Stomach (tissue), 9 donors: ENCODE results near the gene ACAP3. TPM values are rescaled to one million over a fixed set of nuclear protein-coding genes. Genes with fewer than 3 reads are reported as not detected.

ENCODE experiments used
- DNase-seq, 2 donors: peaks; one replicate each; pipeline versions ENCODE4 v3.0.0 to v3.0.0-alpha.2; 2013 to 2019
- H3K27ac ChIP-seq, 5 donors: fragments of 200-600 bp in 4 of 5; sonication (generic) in 4 of 5; one replicate each; pipeline ENCODE4 v1.5.1; 2013 to 2019; ENCODE audit warnings: mild to moderate bottlenecking in 1 of 5, moderate library complexity in 1 of 5
- H3K27me3 ChIP-seq, 3 donors: fragments of 200-600 bp; sonication (generic); one replicate each; pipeline ENCODE4 v1.5.1; 2017 to 2019; ENCODE audit warnings: mixed run types in 1 of 3
- H3K36me3 ChIP-seq, 4 donors: fragments of 200-600 bp; sonication (generic); 1 replicate in 3 of 4; 2 replicates in 1 of 4; pipeline ENCODE4 v1.5.1; 2016 to 2019
- H3K4me1 ChIP-seq, 4 donors: fragments of 200-600 bp; sonication (generic); one replicate each; pipeline ENCODE4 v1.5.1; 2016 to 2019
- H3K4me3 ChIP-seq, 4 donors: fragments of 200-600 bp; sonication (generic) in 3 of 4; one replicate each; pipeline ENCODE4 v1.5.1; 2016 to 2019; ENCODE audit warnings: mild to moderate bottlenecking in 1 of 4
- H3K9me3 ChIP-seq, 4 donors: fragments of 200-600 bp; sonication (generic); one replicate each; pipeline ENCODE4 v1.5.1; 2016 to 2019
- POLR2A ChIP-seq, 4 donors: fragments of 450-650 bp; IDR thresholded peaks; one replicate each; pipeline ENCODE4 v1.6.1; 2016; ENCODE audit warnings: antibody characterized with exemption in 4 of 4, control low read depth in 2 of 4, mild to moderate bottlenecking in 1 of 4, moderate library complexity in 1 of 4
- WGBS, 5 donors: extraction: QIAGEN DNeasy Blood & Tissue Kit in 3 of 5; methylation state at CpG; one replicate each; pipeline versions ENCODE4 v1.1.5 to v1.1.7; 2013 to 2018; 5-methylcytosine and 5-hydroxymethylcytosine counted together
- intact Hi-C: fragments of 100-400 bp; cut with DNase I; formaldehyde crosslinking; loops from one replicate; pipeline ENCODE4 v1.15.1; 2023; ENCODE audit warnings: low total_unique reads
- polyA plus RNA-seq, 3 donors: library from polyadenylated mRNA; stranded (reverse); fragments of 200-250 nt; gene quantifications; one replicate each; pipeline ENCODE4 v1.2.3, GENCODE V29; 2013
- small RNA-seq, 4 donors: library from RNA; depleted of rRNA; stranded (forward); fragments of <200 nt; gene quantifications; one replicate each; pipeline ENCODE3, GENCODE V24; 2016
- total RNA-seq, 5 donors: library from RNA; depleted of rRNA; stranded (reverse); fragments of >200 nt; gene quantifications; one replicate each; pipeline versions ENCODE4 v1.1.0 to v1.2.3, GENCODE V29; 2014 to 2016
- TF ChIP-seq, protein P1 (sequence below), 7 experiments: fragments of 450-650 bp in 4 of 7; fragments of 200-600 bp in 3 of 7; sonication (generic) in 3 of 7; IDR thresholded peaks; one replicate each; pipeline ENCODE4 v1.5.1; 2016 to 2019; ENCODE audit warnings: antibody characterized with exemption in 7 of 7, control low read depth in 2 of 7, mild to moderate bottlenecking in 1 of 7
- donor health status: healthy with polysubstance abuse.
- donor health status: Bipolar disorder and iron deficiency.
- donor health status: healthy.

ACAP3 gene
- total and polyA plus RNA-seq, 8 donors, result 17.9 to 374 (median 51.2) TPM

DNA sequence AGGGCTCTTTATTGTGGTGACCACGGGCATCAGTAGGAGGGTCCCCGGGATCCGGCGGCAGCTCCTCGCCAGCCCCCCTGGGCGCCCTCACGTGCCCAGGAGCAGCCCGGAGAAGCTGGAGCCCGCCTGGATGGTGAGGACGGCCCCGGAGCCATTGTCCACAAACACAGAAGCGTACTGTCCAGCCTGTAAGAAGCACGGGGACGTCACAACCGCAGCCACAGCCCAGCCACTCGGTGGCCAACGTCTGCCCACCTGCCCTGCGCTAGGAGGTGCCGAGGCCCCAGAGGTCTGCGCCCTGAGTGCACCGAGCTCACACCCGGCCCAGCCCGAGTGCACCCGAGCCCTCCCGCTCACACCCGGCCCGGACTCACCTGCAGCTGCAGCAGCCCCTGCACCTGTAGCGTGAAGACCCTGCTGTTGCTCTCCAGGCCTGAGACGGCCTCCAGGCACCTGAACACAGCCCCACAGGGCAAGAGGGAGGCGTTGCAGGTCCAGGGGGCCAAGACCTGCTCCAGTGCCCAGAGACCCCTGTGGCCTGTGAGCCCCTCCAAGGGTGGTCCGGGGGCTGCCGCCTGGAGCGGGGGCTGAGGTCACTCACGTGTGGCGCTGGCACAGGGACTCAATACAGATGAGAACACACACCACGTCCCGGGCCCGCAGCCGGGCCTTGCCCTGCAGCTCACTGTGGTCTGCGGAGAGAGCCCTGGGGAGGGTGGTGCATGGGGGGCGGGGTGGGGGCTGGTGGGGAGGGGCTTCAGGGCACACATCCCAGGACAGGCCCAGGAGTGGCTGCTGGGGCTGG lies 65.1 kb downstream of the ACAP3 start:
- WGBS, 5 donors, result 83 to 92% (median 88%) methylated on average over 7 to 41 of the region's 41 CpGs
- DNase-seq, result no peak
- Histone ChIP-seq H3K4me3 (no peak overlapping the region), H3K9me3 (no peaks in the 10 kb centered on the region), H3K27me3 (peaks cover 7 to 79% (median 57%) of the 10 kb centered on the region in 3 donors), H3K27ac (no peak overlapping the region), H3K36me3 (peaks cover 0 to 3% (median 0%) of the 10 kb centered on the region in 4 donors), H3K4me1 (peaks cover 15 to 43% (median 33%) of the 10 kb centered on the region in 4 donors)
- intact Hi-C loops, result no loop called here
- TF ChIP-seq, protein P1, sequence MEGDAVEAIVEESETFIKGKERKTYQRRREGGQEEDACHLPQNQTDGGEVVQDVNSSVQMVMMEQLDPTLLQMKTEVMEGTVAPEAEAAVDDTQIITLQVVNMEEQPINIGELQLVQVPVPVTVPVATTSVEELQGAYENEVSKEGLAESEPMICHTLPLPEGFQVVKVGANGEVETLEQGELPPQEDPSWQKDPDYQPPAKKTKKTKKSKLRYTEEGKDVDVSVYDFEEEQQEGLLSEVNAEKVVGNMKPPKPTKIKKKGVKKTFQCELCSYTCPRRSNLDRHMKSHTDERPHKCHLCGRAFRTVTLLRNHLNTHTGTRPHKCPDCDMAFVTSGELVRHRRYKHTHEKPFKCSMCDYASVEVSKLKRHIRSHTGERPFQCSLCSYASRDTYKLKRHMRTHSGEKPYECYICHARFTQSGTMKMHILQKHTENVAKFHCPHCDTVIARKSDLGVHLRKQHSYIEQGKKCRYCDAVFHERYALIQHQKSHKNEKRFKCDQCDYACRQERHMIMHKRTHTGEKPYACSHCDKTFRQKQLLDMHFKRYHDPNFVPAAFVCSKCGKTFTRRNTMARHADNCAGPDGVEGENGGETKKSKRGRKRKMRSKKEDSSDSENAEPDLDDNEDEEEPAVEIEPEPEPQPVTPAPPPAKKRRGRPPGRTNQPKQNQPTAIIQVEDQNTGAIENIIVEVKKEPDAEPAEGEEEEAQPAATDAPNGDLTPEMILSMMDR (IDR thresholded peaks at IDR 0.05), result no peak
- TF ChIP-seq POLR2A (IDR thresholded peaks at IDR 0.05), result no peak

Small RNAs within 50 kb of the gene (small RNA-seq; reads per million reads assigned to genes)
- gene MIR6726, result 0.07 to 0.62 (median 0.35) reads per million in 4 donors

Other genes with a start within 250 kb of the ACAP3 start
- 1 to 10 TPM in 2 of 5 donors, not detected in 3; 1.4 to 5.9 TPM for gene RNF223, start 233.6 kb downstream of the ACAP3 start, total RNA-seq
- 1 to 10 TPM; 3.2 to 8.1 (median 3.4) TPM for gene RNF223, start 233.6 kb downstream of the ACAP3 start, polyA plus RNA-seq
- gene C1orf159, start 191.8 kb downstream of the ACAP3 start, total RNA-seq, result 10 to 100 TPM; 15.8 to 67.0 (median 33.8) TPM
- gene C1orf159, start 191.8 kb downstream of the ACAP3 start, polyA plus RNA-seq, result 10 to 100 TPM; 10.2 to 17.1 (median 12.8) TPM
- gene TTLL10, start 134.1 kb downstream of the ACAP3 start, total RNA-seq, result 1 to 10 TPM in 1 of 5 donors, not detected in 4; 6.4 TPM
- under 1 TPM in 2 of 3 donors, not detected in 1; 0.13 to 0.46 TPM for gene TTLL10, start 134.1 kb downstream of the ACAP3 start, polyA plus RNA-seq
- 10 to 100 TPM in 1 of 5 donors, 1 to 10 TPM in 1, not detected in 3; 1.7 to 11.9 TPM for gene TNFRSF18, start 101.3 kb downstream of the ACAP3 start, total RNA-seq
- 1 to 10 TPM in 1 of 3 donors, under 1 TPM in 1, not detected in 1; 0.37 to 3.6 TPM for gene TNFRSF18, start 101.3 kb downstream of the ACAP3 start, polyA plus RNA-seq
- under 1 TPM in 1 of 5 donors, not detected in 4; 0.55 TPM for gene TNFRSF4, start 93.8 kb downstream of the ACAP3 start, total RNA-seq
- gene TNFRSF4, start 93.8 kb downstream of the ACAP3 start, polyA plus RNA-seq, result 1 to 10 TPM; 1.7 to 4.5 (median 4.2) TPM
- gene SDF4, start 75.9 kb downstream of the ACAP3 start, total RNA-seq, result 100 to 1,000 TPM in 2 of 5 donors, 10 to 100 TPM in 3; 50.3 to 404 (median 65.3) TPM
- gene SDF4, start 75.9 kb downstream of the ACAP3 start, polyA plus RNA-seq, result 10 to 100 TPM; 50.4 to 83.6 (median 61.9) TPM
- gene B3GALT6, start 75.7 kb downstream of the ACAP3 start, total RNA-seq, result 10 to 100 TPM in 1 of 5 donors, 1 to 10 TPM in 3, not detected in 1; 1.8 to 13.8 (median 8.1) TPM
- 1 to 10 TPM; 3.7 to 9.7 (median 6.7) TPM for gene B3GALT6, start 75.7 kb downstream of the ACAP3 start, polyA plus RNA-seq
- 10 to 100 TPM in 2 of 5 donors, 1 to 10 TPM in 2, not detected in 1; 1.5 to 21.3 (median 6.4) TPM for gene C1QTNF12, start 61.2 kb downstream of the ACAP3 start, total RNA-seq
- gene C1QTNF12, start 61.2 kb downstream of the ACAP3 start, polyA plus RNA-seq, result 1 to 10 TPM in 2 of 3 donors, not detected in 1; 1.6 to 3.2 TPM
- gene UBE2J2, start 34.1 kb downstream of the ACAP3 start, total RNA-seq, result 100 to 1,000 TPM in 1 of 5 donors, 10 to 100 TPM in 4; 14.0 to 252 (median 48.3) TPM
- gene UBE2J2, start 34.1 kb downstream of the ACAP3 start, polyA plus RNA-seq, result 10 to 100 TPM; 40.5 to 49.6 (median 44.8) TPM
- gene SCNN1D, start 27.5 kb downstream of the ACAP3 start, total RNA-seq, result 1 to 10 TPM in 4 of 5 donors, under 1 TPM in 1; 0.43 to 7.6 (median 3.5) TPM
- gene SCNN1D, start 27.5 kb downstream of the ACAP3 start, polyA plus RNA-seq, result 1 to 10 TPM; 4.7 to 6.1 (median 4.8) TPM
- 10 to 100 TPM in 3 of 5 donors, 1 to 10 TPM in 1, not detected in 1; 5.9 to 64.9 (median 51.4) TPM for gene PUSL1, start 667 bp upstream of the ACAP3 start, total RNA-seq
- 10 to 100 TPM; 15.2 to 25.5 (median 23.8) TPM for gene PUSL1, start 667 bp upstream of the ACAP3 start, polyA plus RNA-seq
- gene INTS11, start 16.7 kb upstream of the ACAP3 start, total RNA-seq, result 100 to 1,000 TPM in 4 of 5 donors, 10 to 100 TPM in 1; 59.5 to 520 (median 192) TPM
- gene INTS11, start 16.7 kb upstream of the ACAP3 start, polyA plus RNA-seq, result 100 to 1,000 TPM; 113 to 151 (median 134) TPM
- gene CPTP, start 16.9 kb upstream of the ACAP3 start, total RNA-seq, result 100 to 1,000 TPM in 1 of 5 donors, 10 to 100 TPM in 2, 1 to 10 TPM in 2; 6.6 to 226 (median 12.3) TPM
- 10 to 100 TPM; 17.3 to 49.1 (median 28.4) TPM for gene CPTP, start 16.9 kb upstream of the ACAP3 start, polyA plus RNA-seq
- 10 to 100 TPM in 1 of 5 donors, under 1 TPM in 2, not detected in 2; 0.37 to 11.7 (median 0.43) TPM for gene TAS1R3, start 23.4 kb upstream of the ACAP3 start, total RNA-seq
- under 1 TPM in 2 of 3 donors, not detected in 1; 0.10 to 0.31 TPM for gene TAS1R3, start 23.4 kb upstream of the ACAP3 start, polyA plus RNA-seq
- gene DVL1, start 41.5 kb upstream of the ACAP3 start, total RNA-seq, result 100 to 1,000 TPM in 3 of 5 donors, 10 to 100 TPM in 2; 41.3 to 229 (median 143) TPM
- gene DVL1, start 41.5 kb upstream of the ACAP3 start, polyA plus RNA-seq, result 10 to 100 TPM; 47.4 to 80.4 (median 64.0) TPM
- 100 to 1,000 TPM in 2 of 5 donors, 10 to 100 TPM in 3; 28.8 to 203 (median 65.6) TPM for gene MXRA8, start 50.6 kb upstream of the ACAP3 start, total RNA-seq
- gene MXRA8, start 50.6 kb upstream of the ACAP3 start, polyA plus RNA-seq, result 10 to 100 TPM; 23.3 to 33.8 (median 23.6) TPM
- gene AURKAIP1, start 67.3 kb upstream of the ACAP3 start, total RNA-seq, result 100 to 1,000 TPM in 3 of 5 donors, 10 to 100 TPM in 2; 50.9 to 146 (median 104) TPM
- gene AURKAIP1, start 67.3 kb upstream of the ACAP3 start, polyA plus RNA-seq, result 100 to 1,000 TPM; 244 to 281 (median 259) TPM
- 100 to 1,000 TPM; 265 to 739 (median 422) TPM for gene CCNL2, start 91.4 kb upstream of the ACAP3 start, total RNA-seq
- gene CCNL2, start 91.4 kb upstream of the ACAP3 start, polyA plus RNA-seq, result 100 to 1,000 TPM in 1 of 3 donors, 10 to 100 TPM in 2; 33.4 to 166 (median 34.7) TPM
- gene MRPL20, start 99.4 kb upstream of the ACAP3 start, total RNA-seq, result 100 to 1,000 TPM in 2 of 5 donors, 10 to 100 TPM in 3; 53.9 to 116 (median 82.9) TPM
- gene MRPL20, start 99.4 kb upstream of the ACAP3 start, polyA plus RNA-seq, result 100 to 1,000 TPM; 136 to 187 (median 150) TPM
- gene ANKRD65, start 113.3 kb upstream of the ACAP3 start, total RNA-seq, result 10 to 100 TPM in 1 of 5 donors, 1 to 10 TPM in 2, under 1 TPM in 1, not detected in 1; 0.89 to 13.6 (median 4.7) TPM
- gene ANKRD65, start 113.3 kb upstream of the ACAP3 start, polyA plus RNA-seq, result 10 to 100 TPM in 2 of 3 donors, 1 to 10 TPM in 1; 8.7 to 13.5 (median 13.3) TPM
- gene VWA1, start 127.8 kb upstream of the ACAP3 start, total RNA-seq, result 10 to 100 TPM; 11.4 to 37.7 (median 21.1) TPM
- 10 to 100 TPM in 2 of 3 donors, 1 to 10 TPM in 1; 7.6 to 64.8 (median 24.8) TPM for gene VWA1, start 127.8 kb upstream of the ACAP3 start, polyA plus RNA-seq
- 1 to 10 TPM in 2 of 5 donors, under 1 TPM in 1, not detected in 2; 0.55 to 5.2 (median 1.3) TPM for gene ATAD3C, start 141.8 kb upstream of the ACAP3 start, total RNA-seq
- gene ATAD3C, start 141.8 kb upstream of the ACAP3 start, polyA plus RNA-seq, result 1 to 10 TPM in 1 of 3 donors, under 1 TPM in 2; 0.25 to 2.3 (median 0.92) TPM
- 10 to 100 TPM; 15.6 to 91.5 (median 33.3) TPM for gene ATAD3B, start 163.8 kb upstream of the ACAP3 start, total RNA-seq
- gene ATAD3B, start 163.8 kb upstream of the ACAP3 start, polyA plus RNA-seq, result 10 to 100 TPM in 2 of 3 donors, 1 to 10 TPM in 1; 8.2 to 23.8 (median 18.4) TPM
- 10 to 100 TPM; 10.6 to 92.1 (median 22.5) TPM for gene ATAD3A, start 204.2 kb upstream of the ACAP3 start, total RNA-seq
- gene ATAD3A, start 204.2 kb upstream of the ACAP3 start, polyA plus RNA-seq, result 10 to 100 TPM; 13.1 to 27.0 (median 14.9) TPM
- gene TMEM240, start 232.7 kb upstream of the ACAP3 start, total RNA-seq, result 10 to 100 TPM in 1 of 5 donors, 1 to 10 TPM in 1, not detected in 3; 3.5 to 10.3 TPM
- 1 to 10 TPM; 1.8 to 4.5 (median 2.8) TPM for gene TMEM240, start 232.7 kb upstream of the ACAP3 start, polyA plus RNA-seq